HG02623 (cell line): Measurements from ENCODE around the gene COL23A1.

Source experiments
- ATAC-seq: cut with Tn5 transposase; IDR thresholded peaks from one replicate; pipeline ENCODE4 v1.9.1; 2021; ENCODE audit warnings: moderate library complexity; ENCODE audit not compliant: unreplicated experiment

The COL23A1 gene

GRCh38 chr5:178439493-178440180 lies 150.6 kb downstream of the COL23A1 start:
- ATAC-seq: no peak

GRCh38 chr5:178438796-178439195 lies 151.4 kb downstream of the COL23A1 start:
- ATAC-seq: no peak

- no peak for ATAC-seq
These were observed 152.7 kb downstream of the COL23A1 start for GRCh38 chr5:178437386-178438075.

DNA sequence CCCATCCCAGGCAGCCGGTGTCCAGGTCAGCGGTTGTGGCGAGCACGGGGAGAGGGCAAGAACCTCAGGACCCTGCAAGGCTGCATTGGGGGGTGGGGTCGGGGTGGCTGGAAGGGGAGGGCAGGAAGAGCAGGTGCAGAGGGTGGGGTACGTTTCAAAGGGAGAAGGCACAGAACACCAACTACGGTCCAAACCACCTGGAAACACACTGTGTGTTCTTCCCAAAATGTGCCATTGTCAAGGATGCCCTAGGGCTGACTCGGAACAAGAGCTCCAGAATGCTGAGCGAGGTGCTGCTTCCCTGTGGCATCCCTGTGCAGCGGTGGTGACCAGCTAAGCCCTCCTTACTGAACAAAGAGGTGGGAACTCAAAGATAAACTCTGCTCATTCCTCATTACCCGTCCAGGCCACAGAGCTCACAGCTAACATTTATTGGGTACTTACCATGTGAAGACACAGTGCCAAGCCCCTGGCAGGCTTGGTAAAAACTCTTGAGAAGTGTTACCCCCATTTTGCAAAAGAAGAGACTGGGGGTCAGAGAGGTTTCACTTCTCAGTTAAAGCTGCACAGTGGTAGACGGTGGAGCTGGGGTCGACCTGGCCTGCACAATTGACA lies 153.8 kb downstream of the COL23A1 start:
- ATAC-seq: no peak

- ATAC-seq: no peak
These were observed 154.6 kb downstream of the COL23A1 start for GRCh38 chr5:178435321-178436238.

DNA sequence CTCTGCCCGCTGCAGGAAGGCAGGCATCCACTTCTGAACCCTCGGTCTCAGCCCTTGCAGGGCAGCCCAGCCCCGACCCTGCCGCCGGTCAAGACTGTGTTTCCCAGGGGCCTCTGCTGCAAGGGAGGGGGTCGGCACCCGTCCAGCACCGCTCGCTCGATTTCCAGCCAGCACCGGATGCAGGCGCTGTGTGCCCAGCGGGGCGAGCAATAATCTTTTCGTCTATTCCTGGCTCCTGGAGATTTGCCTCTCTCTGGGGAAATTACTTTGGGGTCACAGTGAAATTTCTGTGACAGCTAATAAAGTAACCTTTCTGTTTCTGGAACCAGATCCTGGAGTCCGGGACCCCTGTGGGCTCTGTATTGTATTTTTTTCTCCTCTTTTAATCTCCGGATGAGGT lies 155.3 kb downstream of the COL23A1 start:
- no peak for ATAC-seq

DNA sequence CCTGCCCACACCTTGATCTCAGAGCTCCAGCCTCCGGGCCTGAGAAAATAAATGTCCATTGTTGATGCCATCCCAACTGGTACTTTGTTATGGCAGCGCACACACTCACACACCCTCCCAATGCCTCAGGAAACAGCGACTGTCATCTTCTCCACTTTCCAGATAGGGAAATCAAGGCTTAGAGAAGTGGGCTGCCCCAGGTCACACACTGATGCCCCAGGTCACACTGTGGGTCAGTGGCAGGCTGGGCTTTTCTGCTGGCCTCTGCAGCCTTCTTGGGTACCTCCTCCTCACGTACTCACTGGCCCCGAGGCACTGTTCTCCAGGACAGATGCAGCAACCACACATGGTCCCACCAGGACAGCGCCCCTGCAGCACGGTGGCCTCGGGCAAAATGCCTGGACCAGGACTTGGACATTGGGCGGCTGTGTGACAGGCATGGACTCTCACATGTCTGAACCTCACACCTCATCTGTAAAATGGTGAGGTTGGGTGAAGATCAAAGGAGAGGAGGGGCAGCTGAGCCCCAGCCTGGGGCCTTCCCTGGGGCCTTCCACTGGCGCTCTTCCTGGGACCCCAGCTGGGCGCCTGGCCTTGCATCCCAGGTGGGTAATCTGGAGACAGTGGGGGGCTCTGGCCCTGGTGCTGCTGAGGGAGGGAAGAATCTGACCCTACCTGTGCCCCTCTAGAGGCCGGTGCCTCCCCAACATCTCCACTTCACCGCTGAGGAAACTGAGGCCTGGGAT lies 156.0 kb downstream of the COL23A1 start:
- ATAC-seq: no peak

DNA sequence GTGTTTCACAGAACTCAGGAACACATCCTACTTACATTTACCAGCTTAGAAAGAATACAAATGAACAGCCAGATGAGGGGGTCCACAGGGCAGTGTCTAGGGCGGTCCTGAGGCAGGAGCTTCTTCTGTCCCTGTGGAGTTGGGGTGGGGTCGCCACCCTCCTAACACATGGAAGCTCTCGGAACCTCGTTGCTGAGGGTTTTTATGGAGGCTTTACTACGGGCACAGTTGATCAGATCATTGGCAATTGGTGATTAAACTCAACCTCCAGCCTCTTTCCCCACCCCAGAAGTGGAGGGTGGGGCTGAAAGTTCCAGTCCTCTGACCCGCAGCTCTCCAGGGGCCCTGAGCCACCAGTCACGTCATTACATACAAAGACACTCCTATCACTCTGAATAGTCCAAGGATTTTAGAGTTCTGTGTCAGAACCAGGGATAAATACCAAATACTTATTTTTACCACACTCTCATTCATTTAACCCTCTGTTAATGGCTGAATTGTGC lies 156.9 kb downstream of the COL23A1 start:
- no peak for ATAC-seq

- ATAC-seq: no peak
These were observed 157.5 kb downstream of the COL23A1 start for GRCh38 chr5:178432421-178433272.

DNA sequence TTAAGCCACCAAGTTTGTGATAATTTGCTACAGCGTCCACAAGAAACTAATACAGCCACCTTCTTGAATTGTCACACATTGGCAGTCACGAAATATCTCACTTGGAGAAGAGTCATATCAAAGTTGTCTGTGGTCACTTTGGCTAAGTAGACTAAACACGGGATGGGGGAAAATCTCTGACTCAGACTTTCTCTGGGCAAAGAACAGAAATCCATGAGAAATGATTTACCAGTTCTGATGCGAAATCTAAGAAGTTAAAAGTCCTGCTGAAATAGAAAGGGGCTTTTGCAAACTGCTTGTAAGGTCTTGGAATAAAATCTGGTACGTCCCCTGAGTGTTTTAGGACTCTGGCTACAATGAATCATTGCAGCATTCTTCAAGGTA lies 158.4 kb downstream of the COL23A1 start:
- ATAC-seq: no peak

- ATAC-seq: no peak
These were observed 159.0 kb downstream of the COL23A1 start for GRCh38 chr5:178431063-178431781.

DNA sequence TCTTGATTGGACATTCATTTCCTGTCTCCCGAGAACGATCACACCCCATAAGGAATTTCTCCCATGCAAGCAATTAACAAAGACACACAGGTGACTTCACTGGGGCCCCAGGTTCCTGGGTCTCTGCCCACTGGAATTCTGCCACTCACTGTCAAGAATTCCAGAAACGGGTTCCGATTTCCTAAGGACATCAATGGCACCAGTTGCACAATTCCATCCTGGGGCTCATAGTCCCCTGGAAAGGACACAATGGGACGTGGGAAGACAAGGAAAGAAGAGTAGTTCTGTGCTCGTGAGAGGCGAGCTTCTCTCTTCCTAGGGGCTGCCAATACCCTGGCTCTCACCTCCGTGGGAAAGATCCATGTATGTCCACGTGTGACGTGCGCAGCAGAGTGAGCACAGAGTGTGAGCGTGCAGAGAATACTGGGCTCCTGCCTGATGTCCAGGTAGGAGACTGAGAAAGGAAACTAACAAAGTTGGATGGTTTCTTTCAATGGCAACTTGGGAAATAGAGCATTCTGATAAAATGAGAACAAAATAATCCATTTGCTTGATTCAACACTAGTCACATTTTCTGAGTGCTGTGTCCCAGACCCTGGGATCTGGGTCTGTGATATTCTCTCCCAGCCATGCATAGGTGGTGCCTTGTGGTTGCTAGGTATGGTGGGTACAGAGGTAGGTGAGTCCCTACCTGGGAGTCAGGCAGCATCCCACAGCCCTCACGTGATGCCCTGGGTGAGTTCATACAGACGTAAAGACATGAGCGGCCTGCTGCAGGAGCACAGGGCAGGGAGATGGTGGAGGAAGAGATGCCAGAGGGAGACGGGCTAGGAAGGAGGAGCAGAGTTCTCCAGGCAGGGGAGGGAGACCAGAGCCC lies 159.8 kb downstream of the COL23A1 start:
- ATAC-seq: no peak

GRCh38 chr5:178429491-178430185 lies 160.6 kb downstream of the COL23A1 start:
- no peak for ATAC-seq

DNA sequence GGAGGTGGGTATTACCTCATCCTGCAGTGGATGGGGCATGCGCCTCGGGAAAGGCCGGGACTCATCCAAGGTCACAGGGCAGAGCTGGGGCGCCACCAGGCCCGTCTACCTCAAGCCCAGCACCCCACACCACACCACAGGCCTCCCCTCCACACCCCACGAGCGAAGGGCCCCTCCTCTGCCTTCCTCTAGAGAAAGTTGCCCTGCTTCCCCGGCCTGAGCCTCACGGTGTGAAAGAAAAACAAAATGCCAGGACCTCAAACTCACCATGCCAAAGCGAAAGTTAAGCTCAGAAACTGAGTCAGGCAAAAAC lies 161.1 kb downstream of the COL23A1 start:
- no peak for ATAC-seq

- ATAC-seq: no peak
These were observed 161.6 kb downstream of the COL23A1 start for GRCh38 chr5:178428341-178429155.

GRCh38 chr5:178427576-178428197 lies 162.5 kb downstream of the COL23A1 start:
- no peak for ATAC-seq
